ENCODE measurements around the gene COL23A1. TPM values are rescaled to one million over a fixed set of nuclear protein-coding genes. Genes with fewer than 3 reads are reported as not detected.

The COL23A1 gene
- total RNA-seq, 4 donors from 2014 or later, result 0.83 to 1.8 (median 1.5) TPM

- no peaks in the 10 kb centered on the region for H3K9me3 ChIP-seq
- no peak overlapping the region for H3K4me3 ChIP-seq
- 96% methylated on average over 12 of the region's 15 CpGs for WGBS
- TF ChIP-seq CTCF (IDR thresholded peaks at IDR 0.05) (no peak), EP300 (IDR thresholded peaks at IDR 0.05) (no peak), POLR2A (IDR thresholded peaks at IDR 0.05; ENCODE audit: low read depth) (no peak), POLR2AphosphoS5 (IDR thresholded peaks at IDR 0.05) (no peak)
- H3K36me3 ChIP-seq, result no peaks in the 10 kb centered on the region
- intact Hi-C loops (cut with DNase I), result no loop called here
- H3K27ac ChIP-seq (replicated peaks in 1 of 4), result no peak overlapping the region
- H3K4me1 ChIP-seq, result no peaks in the 10 kb centered on the region
- no peak for DNase-seq (ENCODE audit: extremely low spot score)
- H3K27me3 ChIP-seq, result peaks cover 0 to 5% (median 0%) of the 10 kb centered on the region in 4 donors
Observed at GRCh38 chr5:178301641-178302040, 288.6 kb downstream of the COL23A1 start.

GRCh38 chr5:178298283-178298807 lies 291.8 kb downstream of the COL23A1 start:
- no peak for TF ChIP-seq EP300 (IDR thresholded peaks at IDR 0.05)
- no peak for TF ChIP-seq POLR2A (IDR thresholded peaks at IDR 0.05; ENCODE audit: low read depth)
- TF ChIP-seq CTCF (IDR thresholded peaks at IDR 0.05), result no peak
- no peak for TF ChIP-seq POLR2AphosphoS5 (IDR thresholded peaks at IDR 0.05)
- Histone ChIP-seq H3K9me3 (no peaks in the 10 kb centered on the region), H3K4me3 (no peak overlapping the region), H3K36me3 (no peaks in the 10 kb centered on the region), H3K4me1 (no peaks in the 10 kb centered on the region), H3K27ac (replicated peaks in 1 of 4) (no peak overlapping the region), H3K27me3 (no peaks in the 10 kb centered on the region)
- intact Hi-C loops (cut with DNase I), result no loop called here
- whole genome bisulfite sequencing, result 92% methylated on average over 4 of the region's 4 CpGs
- DNase-seq (ENCODE audit: extremely low spot score), result no peak

- no peak for TF ChIP-seq CTCF (IDR thresholded peaks at IDR 0.05)
- TF ChIP-seq EP300 (IDR thresholded peaks at IDR 0.05), result no peak
- TF ChIP-seq POLR2A (IDR thresholded peaks at IDR 0.05; ENCODE audit: low read depth), result no peak
- TF ChIP-seq POLR2AphosphoS5 (IDR thresholded peaks at IDR 0.05), result no peak
- H3K27ac ChIP-seq (replicated peaks in 1 of 4), result no peak overlapping the region
- intact Hi-C loops (cut with DNase I), result no loop called here
- H3K4me3 ChIP-seq, result no peak overlapping the region
- 84% methylated on average over 8 of the region's 8 CpGs for WGBS
- DNase-seq (ENCODE audit: extremely low spot score), result no peak
- no peaks in the 10 kb centered on the region for H3K36me3 ChIP-seq
- H3K9me3 ChIP-seq, result no peaks in the 10 kb centered on the region
- no peaks in the 10 kb centered on the region for H3K4me1 ChIP-seq
- no peaks in the 10 kb centered on the region for H3K27me3 ChIP-seq
Observed at GRCh38 chr5:178297751-178298150, 292.4 kb downstream of the COL23A1 start.

- H3K4me1 ChIP-seq, result no peaks in the 10 kb centered on the region
- H3K27me3 ChIP-seq, result peaks cover 0 to 10% (median 0%) of the 10 kb centered on the region in 4 donors
- H3K27ac ChIP-seq (replicated peaks in 1 of 4), result no peak overlapping the region
- intact Hi-C loops (cut with DNase I), result no loop called here
- DNase-seq (ENCODE audit: extremely low spot score), result no peak
- TF ChIP-seq EP300 (IDR thresholded peaks at IDR 0.05), result no peak
- TF ChIP-seq POLR2A (IDR thresholded peaks at IDR 0.05; ENCODE audit: low read depth), result no peak
- TF ChIP-seq POLR2AphosphoS5 (IDR thresholded peaks at IDR 0.05), result no peak
- TF ChIP-seq CTCF (IDR thresholded peaks at IDR 0.05), result no peak
- no CpG with 5 or more reads among the region's 6 CpGs for WGBS
- H3K36me3 ChIP-seq, result no peaks in the 10 kb centered on the region
- no peaks in the 10 kb centered on the region for H3K9me3 ChIP-seq
- H3K4me3 ChIP-seq, result no peak overlapping the region
Observed at GRCh38 chr5:178296066-178296465, 294.1 kb downstream of the COL23A1 start.

- no peak for DNase-seq (ENCODE audit: extremely low spot score)
- Histone ChIP-seq H3K4me1 (no peaks in the 10 kb centered on the region), H3K27ac (replicated peaks in 1 of 4) (no peak overlapping the region), H3K9me3 (no peaks in the 10 kb centered on the region), H3K4me3 (no peak overlapping the region), H3K27me3 (peaks cover 0 to 14% (median 0%) of the 10 kb centered on the region in 4 donors), H3K36me3 (no peaks in the 10 kb centered on the region)
- TF ChIP-seq POLR2AphosphoS5 (IDR thresholded peaks at IDR 0.05) (no peak), EP300 (IDR thresholded peaks at IDR 0.05) (no peak), POLR2A (IDR thresholded peaks at IDR 0.05; ENCODE audit: low read depth) (no peak), CTCF (IDR thresholded peaks at IDR 0.05) (no peak)
- intact Hi-C loops (cut with DNase I), result no loop called here
Observed at GRCh38 chr5:178295589-178295988, 294.6 kb downstream of the COL23A1 start.
